GM19023 (cell line): ENCODE results near the gene EEFSEC.

Experiments used
- ATAC-seq: cut with Tn5 transposase; IDR thresholded peaks from one replicate; pipeline ENCODE4 v1.9.1; 2021; ENCODE audit warnings: mild to moderate bottlenecking, moderate library complexity; ENCODE audit not compliant: unreplicated experiment

The EEFSEC gene

GRCh38 chr3:128328546-128329458, 175.5 kb downstream of the EEFSEC start:
- ATAC-seq, result no peak

- ATAC-seq, result no peak
Observed at GRCh38 chr3:128329491-128330213, 176.4 kb downstream of the EEFSEC start.

- no peak for ATAC-seq
Observed at GRCh38 chr3:128330214-128330842, 177.0 kb downstream of the EEFSEC start.

GRCh38 chr3:128334086-128334645, 180.9 kb downstream of the EEFSEC start:
- no peak for ATAC-seq

- ATAC-seq, result no peak
Observed at GRCh38 chr3:128334766-128335165, 181.5 kb downstream of the EEFSEC start.

GRCh38 chr3:128335621-128336296, 182.5 kb downstream of the EEFSEC start:
- ATAC-seq, result no peak

GRCh38 chr3:128336337-128337156, 183.3 kb downstream of the EEFSEC start:
- ATAC-seq, result no peak

- ATAC-seq, result no peak
Observed at GRCh38 chr3:128337305-128337704, 184.0 kb downstream of the EEFSEC start.

- no peak for ATAC-seq
Observed at GRCh38 chr3:128338536-128339330, 185.5 kb downstream of the EEFSEC start.

GRCh38 chr3:128339491-128340012, 186.3 kb downstream of the EEFSEC start:
- ATAC-seq, result no peak

GRCh38 chr3:128340198-128340903, 187.1 kb downstream of the EEFSEC start:
- no peak for ATAC-seq

- ATAC-seq, result no peak
Observed at GRCh38 chr3:128340904-128341555, 187.7 kb downstream of the EEFSEC start.

- ATAC-seq, result no peak
Observed at GRCh38 chr3:128341659-128342395, 188.5 kb downstream of the EEFSEC start.

GRCh38 chr3:128342701-128343180, 189.5 kb downstream of the EEFSEC start:
- ATAC-seq, result no peak

- no peak for ATAC-seq
Observed at GRCh38 chr3:128343287-128344051, 190.2 kb downstream of the EEFSEC start.
